SK-MEL-5 (cell line): ENCODE results near the gene ACOT8. TPM values are rescaled to one million over a fixed set of nuclear protein-coding genes. Genes with fewer than 3 reads are reported as not detected.
"Not testable (repeated sequence)": the region's sequence is repeated elsewhere in the genome, so short reads cannot be mapped to it uniquely, and the experiment has no call there.

Source experiments
- DNase-seq: peaks from one replicate; pipeline ENCODE4 v3.0.0-alpha.2; 2016; ENCODE audit warnings: low read depth, low spot score
- in situ Hi-C: cut with HindIII; loops from 2 replicates; pipeline ENCODE4 v1.10.0; 2016; ENCODE audit warnings: low sequenced_read_pairs, high pct_unique_total_duplicates, low pct_unique_long_range_greater_than_20kb
- total RNA-seq: library from RNA; depleted of rRNA; stranded (reverse); fragments of >200 nt; shearing (Covaris generic); gene quantifications from 2 replicates; pipeline ENCODE4 v1.2.3, GENCODE V29; 2014

The ACOT8 gene
- total RNA-seq, 1 experiment from 2014 or later = 49.4 TPM

GRCh38 chr20:45822857-45823256 is 34.3 kb downstream of the ACOT8 start:
- DNase-seq = no peak
- in situ Hi-C loops = no loop called here

DNA sequence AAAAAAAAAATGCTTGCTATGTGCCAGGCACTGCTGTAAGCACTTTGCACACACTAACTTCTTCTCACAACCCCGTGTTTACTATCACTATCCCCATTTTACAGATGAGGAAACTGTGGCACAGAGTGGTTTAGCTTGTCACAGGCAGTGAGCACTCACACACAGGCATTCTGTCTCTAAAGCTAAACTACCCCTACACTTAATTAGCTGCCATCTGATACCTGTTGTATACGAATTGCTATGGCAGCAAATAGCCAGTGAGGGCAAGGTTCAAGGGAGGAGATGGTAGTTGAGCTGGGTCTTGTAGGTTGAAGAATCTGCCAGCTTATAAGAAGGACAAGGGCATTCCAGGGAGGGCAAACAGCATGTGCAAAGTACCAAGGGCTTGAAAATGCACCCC is 35.2 kb downstream of the ACOT8 start:
- in situ Hi-C loops = no loop called here

DNA sequence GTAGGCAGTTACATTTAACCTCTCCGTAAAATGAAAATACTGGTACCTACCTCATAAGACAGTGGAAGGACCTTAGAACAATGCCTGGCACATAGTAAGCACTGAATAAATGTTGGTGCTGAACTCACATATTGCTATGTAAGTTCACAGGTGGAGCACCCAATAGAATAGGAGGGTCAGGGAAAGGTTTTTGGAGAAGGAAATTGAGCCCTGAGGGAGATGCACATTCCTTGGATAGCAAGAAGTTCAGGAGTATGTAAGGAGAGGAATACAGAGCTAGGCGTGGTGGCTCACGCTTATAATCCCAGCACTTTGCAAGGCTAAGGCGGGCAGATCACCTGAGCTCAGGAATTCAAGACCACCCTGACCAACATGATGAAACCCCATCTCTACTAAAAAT is 37.7 kb downstream of the ACOT8 start:
- no peak for DNase-seq
- in situ Hi-C loops = no loop called here

More for the DNA sequence above, 35.2 kb downstream of the ACOT8 start:
- no peak for DNase-seq

DNA sequence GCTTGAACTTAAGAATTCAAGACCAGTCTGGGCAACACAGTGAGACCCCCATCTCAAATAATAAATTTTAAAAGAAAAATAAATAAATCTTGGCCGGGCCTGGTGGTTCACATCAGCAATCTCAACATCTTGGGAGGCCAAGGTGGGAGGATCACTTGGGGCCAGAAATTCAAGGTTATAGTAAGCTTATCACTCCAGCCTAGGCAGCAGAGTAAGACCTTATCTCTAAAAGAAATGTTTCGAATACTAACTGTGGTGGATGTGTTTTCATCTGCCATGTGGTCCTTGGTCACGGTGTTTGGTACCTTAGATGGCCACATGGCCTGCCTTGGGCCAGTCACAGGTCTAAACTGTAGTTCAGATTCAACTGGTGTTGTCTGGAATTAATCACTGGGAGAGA is 39.0 kb downstream of the ACOT8 start:
- DNase-seq = no peak
- in situ Hi-C loops = no loop called here

- in situ Hi-C loops = no loop called here
- no peak for DNase-seq
These were observed 39.6 kb downstream of the ACOT8 start for GRCh38 chr20:45817376-45818194.

DNA sequence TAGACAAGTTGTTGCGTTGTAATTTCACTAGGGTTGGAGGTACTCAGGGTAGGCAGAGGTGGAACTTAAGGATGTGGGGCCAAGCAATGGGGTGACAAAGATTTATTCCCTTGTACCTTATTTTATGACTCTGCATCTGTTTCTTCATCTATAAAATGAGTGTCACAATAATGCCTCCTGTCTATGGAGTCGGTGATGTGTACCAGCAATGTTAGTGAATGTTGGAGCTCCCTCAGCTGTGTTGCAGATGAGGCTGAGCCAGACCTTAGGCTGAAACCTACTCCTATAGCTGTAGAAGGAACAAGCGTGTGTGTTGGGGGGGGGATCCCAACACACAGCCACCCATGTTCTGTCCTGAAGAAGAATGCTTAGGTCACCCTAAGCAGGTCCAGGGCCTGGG is 40.2 kb downstream of the ACOT8 start:
- in situ Hi-C loops = no loop called here
- DNase-seq = no peak

DNA sequence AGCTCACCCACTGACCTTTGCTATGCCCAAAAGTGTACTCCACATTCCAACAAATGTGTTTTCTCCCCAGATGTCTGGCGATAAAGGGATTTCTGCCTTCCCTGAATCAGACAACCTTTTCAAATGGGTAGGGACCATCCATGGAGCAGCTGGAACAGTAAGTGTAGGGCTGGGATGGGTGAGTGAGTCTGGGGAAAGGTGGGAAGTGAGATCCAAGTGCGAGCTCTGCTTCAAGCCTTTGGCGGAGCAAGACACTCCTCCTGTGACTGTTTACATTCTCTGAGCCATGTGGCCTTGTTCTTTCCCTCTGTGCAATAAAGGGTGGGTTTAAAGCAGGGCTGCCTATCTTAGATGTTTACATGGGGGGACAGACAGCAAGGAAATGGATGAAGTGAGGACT is 42.9 kb downstream of the ACOT8 start:
- no peak for DNase-seq
- in situ Hi-C loops = no loop called here

- no peak for DNase-seq
- in situ Hi-C loops = no loop called here
These were observed 43.7 kb downstream of the ACOT8 start for GRCh38 chr20:45813489-45813888.

- in situ Hi-C loops = no loop called here
- no peak for DNase-seq
These were observed 44.2 kb downstream of the ACOT8 start for GRCh38 chr20:45813006-45813340.

- in situ Hi-C loops = no loop called here
- DNase-seq = peak; percentile 100
These were observed 44.8 kb downstream of the ACOT8 start, which contains the start of gene UBE2C for GRCh38 chr20:45812157-45813005. Gene UBE2C (plus strand): TSS chr20:45812644. CDS start chr20:45812696, 52 bp downstream.

- no peak for DNase-seq
- in situ Hi-C loops = no loop called here
These were observed 46.8 kb downstream of the ACOT8 start for GRCh38 chr20:45810191-45810970.

DNA sequence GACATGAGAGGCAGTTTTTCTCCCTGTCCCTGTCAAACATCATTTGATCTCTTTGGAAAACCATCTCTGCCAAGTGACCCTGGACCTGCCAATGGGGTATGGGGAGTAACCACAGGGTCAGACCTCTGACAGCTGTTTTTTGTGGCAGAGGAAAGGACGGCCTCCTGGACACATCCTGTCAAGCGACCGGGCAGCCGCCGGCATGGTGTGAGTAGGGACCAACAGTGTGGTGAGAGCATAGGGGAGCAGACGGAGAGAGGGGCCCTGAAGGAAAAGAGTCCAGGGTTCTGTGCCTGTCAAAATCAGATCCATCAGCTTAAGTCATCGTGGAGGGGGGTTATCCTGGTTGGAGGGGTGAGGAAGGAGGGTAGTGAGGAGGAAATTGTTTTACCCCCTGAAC is 55.3 kb downstream of the ACOT8 start:
- in situ Hi-C loops = no loop called here
- no peak for DNase-seq

- in situ Hi-C loops = no loop called here
- DNase-seq = peak; percentile 80
These were observed 58.1 kb downstream of the ACOT8 start for GRCh38 chr20:45798935-45799642.

DNA sequence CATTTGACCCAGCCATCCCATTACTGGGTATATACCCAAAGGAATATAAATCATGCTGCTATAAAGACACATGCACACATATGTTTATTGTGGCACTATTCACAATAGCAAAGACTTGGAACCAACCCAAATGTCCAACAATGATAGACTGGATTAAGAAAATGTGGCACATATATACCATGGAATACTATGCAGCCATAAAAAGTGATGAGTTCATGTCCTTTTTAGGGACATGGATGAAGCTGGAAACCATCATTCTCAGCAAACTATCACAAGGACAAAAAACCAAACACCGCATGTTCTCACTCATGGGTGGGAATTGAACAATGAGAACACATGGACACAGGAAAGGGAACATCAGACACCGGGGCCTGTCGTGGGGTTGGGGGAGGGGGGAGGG is 59.2 kb downstream of the ACOT8 start:
- DNase-seq, in situ Hi-C loops: not testable (repeated sequence)

DNA sequence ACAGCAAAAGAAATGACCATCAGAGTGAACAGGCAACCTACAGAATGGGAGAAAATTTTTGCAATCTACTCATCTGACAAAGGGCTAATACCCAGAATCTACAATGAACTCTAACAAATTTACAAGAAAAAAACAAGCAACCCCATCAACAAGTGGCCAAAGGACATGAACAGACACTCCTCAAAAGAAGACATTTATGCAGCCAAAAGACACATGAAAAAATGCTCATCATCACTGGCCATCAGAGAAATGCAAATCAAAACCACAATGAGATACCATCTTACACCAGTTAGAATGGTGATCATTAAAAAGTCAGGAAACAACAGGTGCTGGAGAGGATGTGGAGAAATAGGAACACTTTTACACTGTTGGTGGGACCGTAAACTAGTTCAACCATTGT is 59.7 kb downstream of the ACOT8 start:
- in situ Hi-C loops = not testable (repeated sequence)

DNA sequence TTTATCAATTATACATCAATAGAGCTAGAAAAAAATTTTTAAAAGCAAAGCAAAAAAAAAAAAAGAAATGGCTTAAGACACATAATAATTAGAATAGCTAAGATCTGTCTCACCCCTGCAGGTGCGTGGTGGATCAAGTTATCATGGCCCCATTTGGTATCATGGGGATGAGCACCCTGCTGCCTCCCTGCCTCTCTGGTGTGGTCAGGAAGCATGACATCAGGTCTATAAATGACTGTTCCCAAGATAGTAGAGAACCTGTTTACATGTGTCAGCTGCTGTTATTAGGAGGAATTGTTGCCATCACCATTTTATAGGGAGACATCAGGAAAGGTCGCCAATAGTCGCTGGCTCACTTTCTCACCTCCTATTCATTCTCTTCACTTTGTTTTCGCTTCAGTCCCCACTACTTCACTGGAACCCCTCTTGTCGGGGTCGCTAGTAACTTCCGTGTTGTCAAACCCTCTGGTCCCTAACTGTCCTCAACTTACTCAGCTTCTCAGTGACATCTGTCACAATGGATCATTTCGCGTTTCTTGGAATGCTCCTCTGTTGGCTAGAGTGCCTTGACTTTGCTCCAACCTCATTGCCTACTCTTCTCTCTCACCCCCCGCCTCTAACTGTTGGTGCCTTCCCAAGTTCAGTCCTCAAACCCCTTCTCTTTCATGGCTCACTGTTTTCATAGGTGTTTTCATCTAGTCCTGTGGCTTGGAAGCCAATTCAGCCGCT is 60.7 kb downstream of the ACOT8 start:
- in situ Hi-C loops = no loop called here

More for the DNA sequence above, 59.7 kb downstream of the ACOT8 start:
- DNase-seq = not testable (repeated sequence)

More for the DNA sequence above, 60.7 kb downstream of the ACOT8 start:
- DNase-seq = no peak
